OCI-M1 (cell line): ENCODE measurements around the gene LMTK3.

Experiments used
- DNase-seq: peaks from one replicate; lab custom pipeline; 2025; lab: John Stamatoyannopoulos, UW

LMTK3 gene

GRCh38 chr19:48471836-48472235 is 39.8 kb downstream of the LMTK3 start:
- DNase-seq = no peak

DNA sequence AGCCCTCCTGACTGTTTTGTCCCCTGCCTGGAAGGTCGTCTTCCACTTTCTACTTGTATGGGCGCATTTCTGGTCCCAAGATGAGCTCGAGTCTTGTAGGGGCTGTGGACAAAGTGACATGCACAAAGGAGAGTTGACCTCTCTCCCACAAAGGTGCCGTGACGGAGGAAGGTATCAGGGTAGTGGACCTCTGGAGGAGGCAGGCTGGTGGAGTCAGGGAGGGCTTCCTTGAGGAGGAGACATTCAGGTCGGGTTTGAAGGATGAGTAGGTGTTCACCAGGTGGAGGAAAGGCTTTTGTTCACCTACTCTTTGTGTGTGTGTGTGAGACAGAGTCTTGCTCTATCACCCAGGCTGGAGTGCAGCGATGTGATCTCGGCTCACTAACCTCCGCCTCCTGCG is 40.8 kb downstream of the LMTK3 start:
- DNase-seq = no peak

DNA sequence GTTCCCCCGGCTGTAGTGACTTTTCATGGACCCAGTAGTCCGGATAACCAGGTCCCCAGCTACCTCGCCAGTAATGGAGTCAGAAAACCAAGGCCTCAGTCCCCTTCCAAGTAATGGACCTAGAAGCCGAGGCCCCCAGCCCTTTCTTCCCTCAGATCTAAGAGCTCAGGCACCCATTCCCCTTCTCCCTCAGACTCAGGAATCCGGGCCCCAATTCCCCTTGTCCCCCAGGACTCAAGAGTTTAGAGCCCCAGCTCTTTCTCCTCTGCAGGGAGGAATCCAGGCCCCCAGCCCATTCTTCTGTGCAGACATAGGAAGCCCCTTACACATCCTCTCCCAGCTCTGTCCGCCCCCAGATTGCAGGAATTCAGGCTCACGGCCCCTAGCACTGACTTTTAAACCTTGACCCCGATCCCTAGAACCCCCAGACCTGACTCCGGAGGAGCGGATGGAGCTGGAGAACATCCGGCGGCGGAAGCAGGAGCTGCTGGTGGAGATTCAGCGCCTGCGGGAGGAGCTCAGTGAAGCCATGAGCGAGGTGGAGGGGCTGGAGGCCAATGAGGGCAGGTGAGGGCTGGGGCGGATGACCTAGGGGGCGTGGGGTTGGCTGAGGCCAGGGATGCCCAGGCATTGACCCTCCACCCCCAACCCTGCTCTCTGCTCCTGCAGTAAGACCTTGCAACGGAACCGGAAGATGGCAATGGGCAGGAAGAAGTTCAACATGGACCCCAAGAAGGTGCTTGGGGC is 41.5 kb downstream of the LMTK3 start:
- DNase-seq = no peak

- DNase-seq = peak; percentile 92
Observed at GRCh38 chr19:48469289-48469881, 42.2 kb downstream of the LMTK3 start, which contains the start of gene CYTH2. TSS of gene CYTH2 (plus strand) at chr19:48469369. CDS start at chr19:48469508, 139 bp downstream.

DNA sequence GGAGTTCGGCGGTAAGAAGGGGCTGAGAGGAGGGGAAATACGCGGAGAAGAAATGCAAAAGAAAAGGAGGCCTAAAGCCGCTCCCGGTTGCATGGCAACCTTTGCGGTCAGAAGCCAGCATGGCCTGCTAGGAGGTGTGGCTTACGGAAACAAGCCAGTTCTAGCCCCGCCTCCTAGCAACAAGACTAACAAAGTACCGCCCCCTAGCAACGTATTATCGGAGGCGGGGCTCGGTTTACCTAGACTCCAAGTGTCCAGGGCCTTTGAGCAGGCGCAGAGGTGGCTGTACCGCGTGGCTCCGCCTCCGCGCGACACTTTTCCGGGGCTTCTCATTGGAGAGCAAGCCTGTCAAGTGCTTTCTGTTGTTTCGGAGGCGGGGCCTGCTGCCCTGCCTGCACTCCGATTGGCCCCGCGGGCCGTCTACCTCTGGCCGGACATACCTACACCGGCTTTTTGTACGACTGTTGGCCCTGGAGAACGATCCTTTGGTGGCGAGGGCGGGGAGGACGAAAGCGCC is 42.8 kb downstream of the LMTK3 start:
- DNase-seq = peak; percentile 100

DNA sequence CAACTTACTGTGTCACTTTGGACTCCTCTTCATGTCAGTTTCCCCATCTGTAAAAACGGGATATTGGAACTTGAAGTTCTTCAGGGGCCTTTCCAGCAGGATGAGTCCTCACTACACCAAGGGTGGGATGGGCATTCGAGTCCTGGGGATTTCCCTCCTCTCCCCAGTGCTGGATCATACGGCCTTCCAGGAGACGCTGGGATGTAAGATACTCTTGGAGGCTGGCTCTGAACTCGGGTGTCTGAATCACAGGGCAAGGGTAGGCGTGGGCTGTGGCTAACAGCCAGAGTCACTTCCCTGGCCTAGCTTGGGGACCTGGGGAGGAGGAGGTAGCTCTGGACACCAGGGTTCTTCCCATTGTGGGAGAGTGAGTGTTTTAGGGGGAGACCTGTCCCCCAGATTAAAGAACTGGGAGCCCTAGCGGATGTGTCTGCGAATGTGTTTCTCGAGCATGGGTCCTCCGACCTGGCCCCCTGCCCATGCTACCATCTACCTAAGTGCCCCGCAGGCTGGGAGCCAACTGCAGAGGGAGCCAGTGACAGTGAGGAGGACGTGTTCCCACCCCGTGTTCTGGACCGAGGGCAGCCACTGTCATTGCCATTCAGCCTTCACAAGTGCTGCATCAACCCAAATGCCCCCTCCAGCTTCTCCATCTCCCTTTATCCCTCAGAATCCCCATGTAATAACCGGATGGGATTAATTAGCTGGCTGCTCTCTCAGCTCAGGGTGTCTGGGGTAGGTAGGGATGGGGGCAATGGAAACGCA is 44.9 kb downstream of the LMTK3 start:
- DNase-seq = no peak

DNA sequence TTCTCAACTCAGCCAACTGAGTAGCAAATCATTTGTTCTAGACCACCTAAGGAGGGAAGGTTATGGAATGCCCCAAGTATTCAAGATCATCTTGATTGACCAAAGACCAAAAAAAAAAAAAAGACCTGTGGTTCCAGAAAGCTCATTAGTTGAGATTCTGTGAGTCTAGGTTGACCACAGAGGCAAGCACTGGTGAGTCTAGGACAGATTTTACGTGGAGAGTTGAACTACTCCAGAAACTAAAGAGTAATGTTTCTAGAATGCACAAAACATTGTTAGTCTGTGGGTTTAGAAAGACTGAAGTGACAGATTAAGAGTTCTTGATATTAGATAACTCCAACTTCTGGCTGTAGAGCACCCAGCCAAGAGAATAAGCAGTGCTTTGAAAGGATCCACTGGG is 46.4 kb downstream of the LMTK3 start:
- no peak for DNase-seq

DNA sequence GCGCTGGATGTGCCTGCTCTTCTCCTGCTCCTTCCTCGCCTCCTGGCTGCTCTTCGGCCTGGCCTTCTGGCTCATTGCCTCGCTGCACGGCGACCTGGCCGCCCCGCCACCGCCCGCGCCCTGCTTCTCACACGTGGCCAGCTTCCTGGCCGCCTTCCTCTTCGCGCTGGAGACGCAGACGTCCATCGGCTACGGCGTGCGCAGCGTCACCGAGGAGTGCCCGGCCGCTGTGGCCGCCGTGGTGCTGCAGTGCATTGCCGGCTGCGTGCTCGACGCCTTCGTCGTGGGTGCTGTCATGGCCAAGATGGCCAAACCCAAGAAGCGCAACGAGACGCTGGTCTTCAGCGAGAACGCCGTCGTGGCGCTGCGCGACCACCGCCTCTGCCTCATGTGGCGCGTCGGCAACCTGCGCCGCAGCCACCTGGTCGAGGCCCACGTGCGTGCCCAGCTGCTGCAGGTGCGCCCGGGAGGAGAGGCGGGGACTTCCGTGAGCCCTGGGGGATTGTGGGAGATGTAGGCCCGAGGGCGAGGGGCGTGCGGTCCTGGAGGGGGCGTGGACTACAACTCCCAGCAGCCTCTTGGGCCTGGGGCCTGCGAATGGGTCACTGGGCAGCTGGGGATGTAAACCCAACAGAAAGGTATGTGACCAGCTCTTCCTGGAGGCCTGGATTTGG is 49.5 kb downstream of the LMTK3 start:
- DNase-seq = no peak

- no peak for DNase-seq
Observed at GRCh38 chr19:48461651-48461981, 50.0 kb downstream of the LMTK3 start.

- DNase-seq = no peak
Observed at GRCh38 chr19:48458016-48458415, 53.6 kb downstream of the LMTK3 start.

DNA sequence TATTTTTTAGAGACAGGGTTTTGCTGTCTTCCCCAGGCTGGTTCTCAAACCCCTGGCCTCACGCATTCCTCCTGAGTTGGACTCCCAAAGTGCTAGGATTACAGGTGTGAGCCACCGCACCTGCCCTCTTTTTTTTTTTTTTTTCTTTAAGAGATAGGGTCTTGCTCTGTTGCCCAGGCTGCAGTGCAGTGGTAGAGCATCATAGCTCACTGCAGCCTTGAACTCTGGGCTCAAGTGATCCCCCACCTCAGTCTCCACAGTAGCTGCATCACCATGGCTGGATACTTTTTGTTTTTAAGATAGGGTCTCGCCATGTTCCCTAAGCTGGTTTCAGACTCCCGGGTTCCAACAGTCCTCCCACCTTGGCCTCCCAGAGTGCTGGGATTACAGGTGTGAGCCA is 54.8 kb downstream of the LMTK3 start:
- DNase-seq = no peak

GRCh38 chr19:48455908-48456562 is 55.6 kb downstream of the LMTK3 start:
- no peak for DNase-seq

DNA sequence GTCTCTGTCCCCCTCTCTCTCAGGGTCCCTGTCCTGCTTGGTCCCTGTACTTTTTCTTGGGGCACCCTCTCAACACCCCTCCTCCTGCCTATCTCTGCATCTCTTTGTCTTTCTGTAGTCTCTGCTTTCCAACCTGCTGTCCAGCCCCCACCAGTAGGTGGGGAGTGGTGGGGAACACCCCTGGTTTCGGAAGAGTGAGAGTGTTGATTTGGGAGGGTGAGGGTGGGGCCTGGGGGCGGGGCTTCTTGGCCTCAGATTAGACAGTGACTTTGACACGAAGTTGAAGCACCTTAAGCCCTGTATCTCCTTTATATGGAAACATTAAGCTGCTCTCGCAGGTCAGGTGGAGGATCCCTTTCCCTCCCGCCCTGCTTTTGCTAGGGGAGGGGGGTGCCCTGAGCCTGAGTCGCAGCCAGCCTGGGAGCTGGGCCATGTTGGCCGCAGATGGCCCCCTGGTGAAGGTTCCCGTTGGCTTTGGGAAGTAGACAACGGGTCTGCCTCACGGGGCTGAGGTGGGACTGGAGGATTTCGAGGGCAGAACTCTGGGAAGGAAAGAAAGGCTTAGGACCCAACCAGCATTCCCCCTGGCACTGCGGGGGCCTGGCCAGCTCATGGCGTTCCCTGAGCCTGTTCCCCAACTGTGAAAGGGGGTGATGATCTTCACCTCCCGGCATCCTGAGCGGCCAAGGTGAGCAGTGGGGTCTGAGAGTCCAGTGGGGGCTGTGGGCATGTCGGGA is 56.3 kb downstream of the LMTK3 start, which contains the start of gene KCNJ14:
KCNJ14 (plus strand) TSS at position 404 of the 737 bp plus-strand sequence. CDS start 6,151 bp downstream, outside the sequence.
- no peak for DNase-seq

GRCh38 chr19:48454150-48454730 is 57.4 kb downstream of the LMTK3 start:
- DNase-seq = no peak

GRCh38 chr19:48452289-48453190 is 59.1 kb downstream of the LMTK3 start:
- DNase-seq = no peak

DNA sequence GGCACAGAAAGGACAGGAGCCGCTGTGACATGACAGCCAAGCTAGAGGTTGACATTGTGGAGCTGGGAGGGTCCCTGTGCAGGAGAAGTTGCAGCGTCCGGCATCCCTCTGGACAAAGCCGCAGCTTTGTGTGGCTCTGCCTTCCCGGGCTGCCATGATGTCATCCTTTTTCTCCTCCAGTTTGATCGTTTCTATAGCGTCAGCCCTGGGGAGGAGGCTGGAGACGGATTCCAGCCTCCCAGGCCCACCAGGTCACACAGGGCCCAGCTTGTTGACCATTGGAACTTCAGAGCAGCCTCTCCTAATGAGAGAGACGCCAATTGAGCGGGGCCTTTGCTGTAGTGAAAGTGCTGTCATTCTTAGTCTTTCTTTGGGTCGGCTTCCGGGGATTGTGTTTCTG is 60.0 kb downstream of the LMTK3 start:
- DNase-seq = no peak

- DNase-seq = no peak
Observed at GRCh38 chr19:48450863-48451262, 60.8 kb downstream of the LMTK3 start.

GRCh38 chr19:48450441-48450840 is 61.2 kb downstream of the LMTK3 start:
- DNase-seq = no peak

GRCh38 chr19:48448563-48448962 is 63.1 kb downstream of the LMTK3 start:
- DNase-seq = no peak

DNA sequence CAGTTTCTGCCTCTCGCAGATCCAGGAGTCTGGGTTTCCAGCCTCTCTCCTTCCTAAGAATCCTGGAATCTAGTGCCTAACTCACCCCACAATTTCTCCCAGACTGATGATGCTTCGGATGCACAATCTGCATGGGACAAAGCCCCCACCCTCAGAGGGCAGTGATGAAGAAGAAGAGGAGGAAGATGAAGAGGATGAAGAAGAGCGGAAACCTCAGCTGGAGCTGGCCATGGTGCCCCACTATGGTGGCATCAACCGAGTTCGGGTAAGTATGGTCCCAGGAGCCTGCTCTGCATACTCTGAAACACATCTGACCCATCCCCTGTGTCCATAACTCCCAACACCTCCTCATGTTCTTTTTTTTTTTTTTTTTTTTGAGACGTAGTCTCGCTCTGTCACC is 65.1 kb downstream of the LMTK3 start:
- DNase-seq = no peak
